Stimulated activated CD4-positive, alpha-beta T cell treated with anti-CD3 and anti-CD28 coated beads, Interleukin-4, amount 100 ng/mL, for 4 hours (primary cell): ENCODE data around the gene SPATS1.
"Not testable (repeated sequence)": the region's sequence is repeated elsewhere in the genome, so short reads cannot be mapped to it uniquely, and the experiment has no call there.

ENCODE experiments used
- DNase-seq, 2 experiments: peaks; one replicate each; pipeline ENCODE4 v3.0.0-alpha.2; 2020

The SPATS1 gene

GRCh38 chr6:44311767-44312166 is 30.7 kb upstream of the SPATS1 start:
- no peak for DNase-seq

GRCh38 chr6:44312901-44313788 is 29.3 kb upstream of the SPATS1 start, which contains the start of gene AARS2:
Gene AARS2 (minus strand): TSS chr6:44313347. CDS start chr6:44313323, 24 bp downstream.
- peak; percentile 87 to 96 for DNase-seq

GRCh38 chr6:44314657-44315056 is 27.8 kb upstream of the SPATS1 start:
- DNase-seq = not testable (repeated sequence)

- DNase-seq = no peak
These were observed 26.9 kb upstream of the SPATS1 start for GRCh38 chr6:44315516-44315915.

- no peak for DNase-seq
These were observed 26.5 kb upstream of the SPATS1 start for GRCh38 chr6:44315951-44316350.

GRCh38 chr6:44316481-44316880 is 26.0 kb upstream of the SPATS1 start:
- no peak for DNase-seq

GRCh38 chr6:44317136-44317631 is 25.3 kb upstream of the SPATS1 start:
- DNase-seq = not testable (repeated sequence)

GRCh38 chr6:44321210-44321609 is 21.2 kb upstream of the SPATS1 start:
- no peak for DNase-seq

- DNase-seq = no peak
These were observed 15.4 kb upstream of the SPATS1 start for GRCh38 chr6:44327096-44327495.

GRCh38 chr6:44327760-44328159 is 14.7 kb upstream of the SPATS1 start:
- DNase-seq = no peak

GRCh38 chr6:44328203-44328602 is 14.2 kb upstream of the SPATS1 start:
- not testable (repeated sequence) for DNase-seq

GRCh38 chr6:44329858-44330257 is 12.6 kb upstream of the SPATS1 start:
- DNase-seq = no peak

GRCh38 chr6:44332585-44332984 is 9.9 kb upstream of the SPATS1 start:
- no peak for DNase-seq

- DNase-seq = no peak
These were observed 9.1 kb upstream of the SPATS1 start for GRCh38 chr6:44333273-44333919.

GRCh38 chr6:44333942-44334341 is 8.5 kb upstream of the SPATS1 start:
- no peak for DNase-seq

- DNase-seq = no peak
These were observed 6.8 kb upstream of the SPATS1 start for GRCh38 chr6:44335631-44336030.

- DNase-seq = peak; percentile 54 to 61
These were observed 4.0 kb upstream of the SPATS1 start for GRCh38 chr6:44338228-44339122.

- DNase-seq = no peak
These were observed 3.1 kb upstream of the SPATS1 start for GRCh38 chr6:44339301-44339700.

- no peak for DNase-seq
These were observed 2.5 kb upstream of the SPATS1 start for GRCh38 chr6:44339763-44340625.

- no peak for DNase-seq
These were observed 1.2 kb upstream of the SPATS1 start for GRCh38 chr6:44341095-44341890.

- no peak for DNase-seq
These were observed 398 bp upstream of the SPATS1 start for GRCh38 chr6:44342052-44342451.
